Upper lobe of right lung (tissue), 1 donor: Measurements from ENCODE around the gene COL21A1. TPM values are rescaled to one million over a fixed set of nuclear protein-coding genes. Genes with fewer than 3 reads are reported as not detected.

Experiments used
- ATAC-seq: fragments of 200-7000 bp; cut with Tn5 transposase; one replicate; pipeline ENCODE4 v1.9.1; 2020; ENCODE audit warnings: mild to moderate bottlenecking, moderate library complexity
- DNase-seq: peaks from one replicate; pipeline ENCODE4 v3.0.0-alpha.2; 2020
- H3K27ac ChIP-seq: fragments of 200-600 bp; one replicate; pipeline ENCODE4 v1.8.0; 2022
- H3K27me3 ChIP-seq: fragments of 200-600 bp; one replicate; pipeline ENCODE4 v1.8.0; 2022; ENCODE audit warnings: mild to moderate bottlenecking
- H3K36me3 ChIP-seq: fragments of 200-600 bp; one replicate; pipeline ENCODE4 v1.8.0; 2022
- H3K4me1 ChIP-seq: fragments of 200-600 bp; one replicate; pipeline ENCODE4 v1.8.0; 2022
- H3K4me3 ChIP-seq: fragments of 200-600 bp; one replicate; pipeline ENCODE4 v1.8.0; 2022; ENCODE audit warnings: mild to moderate bottlenecking
- H3K9me3 ChIP-seq: fragments of 200-600 bp; one replicate; pipeline ENCODE4 v1.8.0; 2022
- intact Hi-C: fragments of 100-400 bp; cut with DNase I; formaldehyde crosslinking; loops from one replicate; pipeline ENCODE4 v1.11.0; 2022
- total RNA-seq: library from RNA; stranded (reverse); fragmentation: NEBNext Ultra II Directional; extraction: Animal tissue kit (Norgen Biotek cat#: 25700); gene quantifications from one replicate; pipeline ENCODE4 v1.2.1, GENCODE V29; 2021
- TF ChIP-seq, protein P1 (sequence below): fragments of 200-600 bp; IDR thresholded peaks from one replicate; pipeline ENCODE4 v1.8.0; 2022; ENCODE audit warnings: antibody characterized with exemption
- donor health status: DM: no; HTN: yes; CAD: no; lungs with severe emphysema.

Gene COL21A1
- total RNA-seq, 1 donor from 2014 or later: 15.6 TPM

DNA sequence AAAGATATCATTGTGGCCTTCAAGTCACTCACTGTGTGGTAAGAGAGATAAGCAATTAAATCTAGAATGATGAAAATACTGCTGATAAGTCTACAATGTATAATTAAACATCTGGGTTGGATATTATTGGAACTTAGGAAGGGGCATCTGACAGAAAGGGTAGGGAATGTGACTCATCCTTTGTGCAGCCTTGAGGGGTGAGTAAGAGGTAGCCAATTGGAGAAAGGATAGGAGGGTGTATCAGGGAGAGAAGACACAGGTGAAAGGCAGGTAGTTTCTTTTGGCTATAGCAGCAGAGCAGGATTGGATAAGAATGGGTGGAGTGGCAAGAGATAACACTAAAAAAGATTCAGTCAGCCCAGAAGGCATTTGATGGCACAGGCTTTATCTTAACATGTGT is 182.0 kb downstream of the COL21A1 start:
- intact Hi-C loops: no loop called here
- Histone ChIP-seq H3K36me3 (no peaks in the 10 kb centered on the region), H3K4me3 (no peak overlapping the region), H3K9me3 (no peaks in the 10 kb centered on the region), H3K4me1 (no peaks in the 10 kb centered on the region), H3K27ac (no peak overlapping the region), H3K27me3 (no peaks in the 10 kb centered on the region)
- TF ChIP-seq, protein P1, sequence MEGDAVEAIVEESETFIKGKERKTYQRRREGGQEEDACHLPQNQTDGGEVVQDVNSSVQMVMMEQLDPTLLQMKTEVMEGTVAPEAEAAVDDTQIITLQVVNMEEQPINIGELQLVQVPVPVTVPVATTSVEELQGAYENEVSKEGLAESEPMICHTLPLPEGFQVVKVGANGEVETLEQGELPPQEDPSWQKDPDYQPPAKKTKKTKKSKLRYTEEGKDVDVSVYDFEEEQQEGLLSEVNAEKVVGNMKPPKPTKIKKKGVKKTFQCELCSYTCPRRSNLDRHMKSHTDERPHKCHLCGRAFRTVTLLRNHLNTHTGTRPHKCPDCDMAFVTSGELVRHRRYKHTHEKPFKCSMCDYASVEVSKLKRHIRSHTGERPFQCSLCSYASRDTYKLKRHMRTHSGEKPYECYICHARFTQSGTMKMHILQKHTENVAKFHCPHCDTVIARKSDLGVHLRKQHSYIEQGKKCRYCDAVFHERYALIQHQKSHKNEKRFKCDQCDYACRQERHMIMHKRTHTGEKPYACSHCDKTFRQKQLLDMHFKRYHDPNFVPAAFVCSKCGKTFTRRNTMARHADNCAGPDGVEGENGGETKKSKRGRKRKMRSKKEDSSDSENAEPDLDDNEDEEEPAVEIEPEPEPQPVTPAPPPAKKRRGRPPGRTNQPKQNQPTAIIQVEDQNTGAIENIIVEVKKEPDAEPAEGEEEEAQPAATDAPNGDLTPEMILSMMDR: no peak
- ATAC-seq (no peak), DNase-seq (no peak)

GRCh38 chr6:56062836-56063235 is 184.5 kb downstream of the COL21A1 start:
- intact Hi-C loops: no loop called here
- no peak overlapping the region for H3K4me3 ChIP-seq
- ATAC-seq (no peak), DNase-seq (no peak)
- H3K9me3 ChIP-seq: no peaks in the 10 kb centered on the region
- no peaks in the 10 kb centered on the region for H3K27me3 ChIP-seq
- no peaks in the 10 kb centered on the region for H3K4me1 ChIP-seq
- TF ChIP-seq, protein P1: no peak
- H3K27ac ChIP-seq: no peak overlapping the region
- H3K36me3 ChIP-seq: no peaks in the 10 kb centered on the region

GRCh38 chr6:56058636-56059035 is 188.7 kb downstream of the COL21A1 start:
- DNase-seq (no peak), ATAC-seq (no peak)
- H3K27ac ChIP-seq: no peak overlapping the region
- no peaks in the 10 kb centered on the region for H3K4me1 ChIP-seq
- no peak overlapping the region for H3K4me3 ChIP-seq
- no peaks in the 10 kb centered on the region for H3K36me3 ChIP-seq
- no peaks in the 10 kb centered on the region for H3K9me3 ChIP-seq
- intact Hi-C loops: no loop called here
- H3K27me3 ChIP-seq: no peaks in the 10 kb centered on the region
- TF ChIP-seq, protein P1: no peak

DNA sequence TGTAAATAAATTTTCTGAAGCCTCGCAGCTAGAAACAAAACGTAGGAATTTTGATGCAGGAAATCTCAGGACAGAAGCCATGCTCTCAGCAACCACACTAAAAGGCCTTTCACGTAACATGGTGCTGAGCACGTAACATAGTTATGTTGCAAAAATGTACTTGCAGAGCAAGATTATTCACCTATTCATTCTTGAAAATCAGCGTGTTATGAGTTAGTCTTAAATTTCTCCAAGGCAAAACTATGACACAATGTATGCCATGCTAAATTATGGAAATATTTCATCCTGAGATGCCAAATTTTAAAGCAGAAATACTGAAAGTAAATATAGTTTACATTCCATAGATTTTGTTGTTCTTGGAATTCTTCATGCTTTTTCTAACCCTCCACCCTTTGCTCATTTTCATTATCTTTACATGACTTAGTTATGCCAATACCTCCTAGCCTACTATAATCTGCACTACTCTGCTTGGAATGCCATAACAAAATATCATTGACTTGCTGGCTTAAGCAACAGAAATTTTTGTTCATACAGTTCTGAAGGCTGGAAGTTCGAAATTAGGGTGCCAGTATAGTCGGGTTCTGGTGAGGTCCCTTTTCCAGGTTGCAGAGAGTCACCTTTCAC is 192.2 kb downstream of the COL21A1 start:
- Histone ChIP-seq H3K27me3 (no peaks in the 10 kb centered on the region), H3K4me3 (no peak overlapping the region), H3K27ac (no peak overlapping the region), H3K9me3 (no peaks in the 10 kb centered on the region), H3K4me1 (no peaks in the 10 kb centered on the region), H3K36me3 (no peaks in the 10 kb centered on the region)
- intact Hi-C loops: no loop called here
- ATAC-seq (no peak), DNase-seq (no peak)
- TF ChIP-seq, protein P1: no peak

DNA sequence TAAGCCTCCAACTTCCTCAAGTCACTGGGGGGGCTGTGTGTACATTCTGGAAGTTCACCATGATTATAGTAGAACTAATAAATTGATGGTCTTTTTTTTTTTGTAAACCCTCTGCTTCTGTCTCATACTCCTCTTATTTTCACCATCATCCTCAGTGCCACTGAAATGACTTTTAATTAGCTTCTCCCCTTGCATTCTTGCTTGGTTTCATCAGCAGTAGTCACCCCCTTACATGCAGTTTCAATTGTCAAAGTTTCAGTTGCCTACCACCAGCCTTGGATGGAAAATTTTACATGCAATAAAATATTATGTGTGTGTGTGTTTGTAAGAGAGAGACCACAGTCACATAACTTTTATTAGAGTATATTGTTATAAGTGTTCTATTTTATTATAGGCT is 196.2 kb downstream of the COL21A1 start:
- no peak for ATAC-seq

More for the DNA sequence above, 196.2 kb downstream of the COL21A1 start:
- Histone ChIP-seq H3K27ac (no peak overlapping the region), H3K9me3 (no peaks in the 10 kb centered on the region), H3K4me3 (no peak overlapping the region), H3K4me1 (no peaks in the 10 kb centered on the region), H3K36me3 (no peaks in the 10 kb centered on the region), H3K27me3 (no peaks in the 10 kb centered on the region)
- intact Hi-C loops: no loop called here
- DNase-seq: no peak
- TF ChIP-seq, protein P1: no peak
